Natural killer cell (primary cell): ENCODE measurements around the gene ATP1A3. TPM values are rescaled to one million over a fixed set of nuclear protein-coding genes. Genes with fewer than 3 reads are reported as not detected.

Experiments used
- ATAC-seq, 3 donors: fragments of 150-1000 bp in 2 of 3; fragments of 200-7000 bp in 1 of 3; cut with Tn5 transposase; 1 replicate in 1 of 3; 2 replicates in 2 of 3; pipeline ENCODE4 v1.10.0; 2021; ENCODE audit warnings: mild to moderate bottlenecking in 2 of 3, moderate library complexity in 2 of 3
- DNase-seq, 2 donors: peaks; one replicate each; pipeline versions ENCODE4 v3.0.0 to v3.0.0-alpha.2; 2013 to 2021; ENCODE audit warnings: mixed read lengths in 1 of 2
- H3K27ac ChIP-seq: one replicate; pipeline ENCODE4 v1.5.1; 2013; ENCODE audit warnings: mild to moderate bottlenecking, low read length
- H3K27me3 ChIP-seq: one replicate; pipeline ENCODE4 v1.6.1; 2013; ENCODE audit warnings: low read length; ENCODE audit not compliant: control insufficient read depth, insufficient read depth
- H3K36me3 ChIP-seq: one replicate; pipeline ENCODE4 v1.6.1; 2013; ENCODE audit warnings: low read length; ENCODE audit not compliant: control insufficient read depth, insufficient read depth
- H3K4me1 ChIP-seq: one replicate; pipeline ENCODE4 v1.6.1; 2013; ENCODE audit warnings: low read length; ENCODE audit not compliant: control insufficient read depth, insufficient read depth
- H3K4me3 ChIP-seq: one replicate; pipeline ENCODE4 v1.5.1; 2013; ENCODE audit warnings: low read length
- H3K9me3 ChIP-seq: one replicate; pipeline ENCODE4 v1.6.1; 2013; ENCODE audit warnings: low read length; ENCODE audit not compliant: control insufficient read depth, insufficient read depth
- H3K27ac Mint-ChIP-seq, 2 donors: one replicate each; pipeline ENCODE4 v1.8.0; 2022; ENCODE audit warnings: mild to moderate bottlenecking in 2 of 2, mixed read lengths in 2 of 2, moderate library complexity in 1 of 2
- H3K27me3 Mint-ChIP-seq, 2 donors: one replicate each; pipeline ENCODE4 v1.8.0; 2022; ENCODE audit warnings: low read depth in 2 of 2, mixed read lengths in 2 of 2
- H3K36me3 Mint-ChIP-seq: one replicate; pipeline ENCODE4 v1.8.0; 2022; ENCODE audit warnings: mixed read lengths
- H3K4me1 Mint-ChIP-seq, 2 donors: one replicate each; pipeline ENCODE4 v1.8.0; 2022; ENCODE audit warnings: mixed read lengths in 2 of 2
- H3K4me3 Mint-ChIP-seq: one replicate; pipeline ENCODE4 v1.8.0; 2022; ENCODE audit warnings: mild to moderate bottlenecking, moderate library complexity, mixed read lengths
- H3K9me3 Mint-ChIP-seq, 2 donors: one replicate each; pipeline ENCODE4 v1.8.0; 2022; ENCODE audit warnings: mixed read lengths in 2 of 2
- WGBS: methylation state at CpG from one replicate; pipeline ENCODE4 v1.1.7; 2013; ENCODE audit warnings: missing lambda C conversion rate; ENCODE audit not compliant: insufficient coverage; 5-methylcytosine and 5-hydroxymethylcytosine counted together
- intact Hi-C: fragments of 100-400 bp; cut with micrococcal nuclease; formaldehyde crosslinking; loops from one replicate; pipeline ENCODE4 v1.14.2; 2022
- total RNA-seq, 4 donors: library from RNA; stranded (reverse); fragments of 120-200 nt in 1 of 4; gene quantifications; one replicate each; pipeline versions ENCODE4 v1.2.3 to v1.2.4, GENCODE V29; 2013 to 2022
- TF ChIP-seq, protein P1 (sequence below): fragments of 200-600 bp; IDR thresholded peaks from one replicate; pipeline ENCODE4 v1.8.0; 2022; ENCODE audit warnings: antibody characterized with exemption

The ATP1A3 gene
- total RNA-seq, 3 donors from 2014 or later (not counting 1 experiment from before 2014, with no cell fraction given), result 13.5 to 18.2 (median 14.0) TPM

DNA sequence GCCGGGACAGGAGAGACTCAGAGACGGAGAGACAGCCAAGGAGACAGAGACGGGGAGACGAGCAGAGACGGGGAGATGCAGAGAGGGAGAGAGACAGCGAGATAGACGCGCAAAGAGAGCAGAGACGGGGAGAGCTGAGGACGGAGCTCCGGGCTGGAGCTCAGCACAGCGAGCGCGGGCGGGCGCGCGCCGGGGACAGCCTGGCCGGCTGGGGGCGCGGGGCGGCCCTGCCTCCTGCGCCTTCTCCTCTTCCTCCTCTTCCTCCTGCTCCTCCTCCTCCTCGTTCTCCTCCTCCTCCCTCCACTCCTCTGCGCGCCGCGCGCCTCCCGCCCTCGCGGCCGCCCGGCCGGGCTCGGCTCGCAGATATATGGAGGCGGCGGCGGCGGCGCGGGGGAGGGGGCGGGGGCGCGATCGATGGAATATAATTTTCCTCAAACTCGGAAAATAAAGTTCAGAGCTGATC lies 65.8 kb downstream of the ATP1A3 start, which contains the start of gene ERFL:
Gene ERFL (minus strand): TSS at position 229 of the 463 bp plus-strand sequence. CDS start 15,530 bp downstream, outside the sequence.
- ATAC-seq, result peak; percentile 4 to 49 (median 43)
- Histone ChIP-seq H3K4me1 (peaks cover 40% of the 10 kb centered on the region), H3K9me3 (no peaks in the 10 kb centered on the region), H3K27ac (peak within 1 kb of the TSS; percentile 20), H3K4me3 (peak within 1 kb of the TSS; percentile 49), H3K27me3 (peaks cover 39% of the 10 kb centered on the region), H3K36me3 (no peaks in the 10 kb centered on the region)
- peaks cover 4 to 10% of the 10 kb centered on the region in 2 donors for H3K27me3 Mint-ChIP-seq
- intact Hi-C loops, result no loop called here
- peaks cover 21 to 39% of the 10 kb centered on the region in 2 donors for H3K4me1 Mint-ChIP-seq
- WGBS, result under 1% methylated on average over 49 of the region's 49 CpGs
- TF ChIP-seq, protein P1, sequence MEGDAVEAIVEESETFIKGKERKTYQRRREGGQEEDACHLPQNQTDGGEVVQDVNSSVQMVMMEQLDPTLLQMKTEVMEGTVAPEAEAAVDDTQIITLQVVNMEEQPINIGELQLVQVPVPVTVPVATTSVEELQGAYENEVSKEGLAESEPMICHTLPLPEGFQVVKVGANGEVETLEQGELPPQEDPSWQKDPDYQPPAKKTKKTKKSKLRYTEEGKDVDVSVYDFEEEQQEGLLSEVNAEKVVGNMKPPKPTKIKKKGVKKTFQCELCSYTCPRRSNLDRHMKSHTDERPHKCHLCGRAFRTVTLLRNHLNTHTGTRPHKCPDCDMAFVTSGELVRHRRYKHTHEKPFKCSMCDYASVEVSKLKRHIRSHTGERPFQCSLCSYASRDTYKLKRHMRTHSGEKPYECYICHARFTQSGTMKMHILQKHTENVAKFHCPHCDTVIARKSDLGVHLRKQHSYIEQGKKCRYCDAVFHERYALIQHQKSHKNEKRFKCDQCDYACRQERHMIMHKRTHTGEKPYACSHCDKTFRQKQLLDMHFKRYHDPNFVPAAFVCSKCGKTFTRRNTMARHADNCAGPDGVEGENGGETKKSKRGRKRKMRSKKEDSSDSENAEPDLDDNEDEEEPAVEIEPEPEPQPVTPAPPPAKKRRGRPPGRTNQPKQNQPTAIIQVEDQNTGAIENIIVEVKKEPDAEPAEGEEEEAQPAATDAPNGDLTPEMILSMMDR, result no peak
- H3K4me3 Mint-ChIP-seq, result peak within 1 kb of the TSS; percentile 92
- H3K36me3 Mint-ChIP-seq, result no peaks in the 10 kb centered on the region
- DNase-seq, result peak in 1 of 2 donors; percentile 59
- peak within 1 kb of the TSS; percentile 24 to 80 for H3K27ac Mint-ChIP-seq
- no peaks in the 10 kb centered on the region for H3K9me3 Mint-ChIP-seq

DNA sequence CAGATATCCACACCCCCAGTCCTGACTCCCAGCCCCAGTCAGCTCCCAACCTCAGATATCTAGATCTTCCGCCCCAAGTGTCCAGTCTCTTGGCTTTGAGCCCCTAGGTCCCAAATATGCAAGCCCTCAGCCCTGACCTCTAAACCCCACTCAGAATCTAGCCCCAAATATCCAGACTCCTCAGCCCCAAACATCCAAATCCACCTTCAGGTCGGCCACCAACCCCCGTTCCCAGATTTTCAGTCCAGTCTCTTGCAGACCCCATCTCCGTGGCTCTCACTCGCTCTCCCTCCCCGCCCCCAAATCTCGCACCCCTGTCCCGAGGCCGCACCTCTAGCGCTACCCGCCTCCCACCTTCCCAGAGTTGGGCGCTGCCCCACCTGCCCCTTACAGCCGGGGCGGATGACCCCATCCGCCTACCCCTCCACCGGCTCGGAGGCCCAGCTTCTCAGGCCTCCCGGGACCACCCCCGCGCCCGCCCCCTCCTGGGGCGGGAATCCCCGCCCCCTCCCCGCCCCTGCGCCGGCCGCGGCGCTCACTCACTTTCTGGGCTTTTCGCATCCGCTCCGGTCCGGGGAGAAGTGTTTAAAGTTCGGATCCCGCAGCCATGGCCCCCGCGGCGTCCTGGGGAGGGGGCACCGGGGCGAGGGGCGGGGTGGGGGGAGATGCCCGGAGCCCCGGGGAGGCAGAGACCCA lies 66.4 kb downstream of the ATP1A3 start:
- ATAC-seq (peak; percentile 45 to 58 (median 55)), DNase-seq (peak in 1 of 2 donors; percentile 62)
- Histone ChIP-seq H3K27me3 (peaks cover 42% of the 10 kb centered on the region), H3K27ac (peak overlapping the region; percentile 20), H3K9me3 (no peaks in the 10 kb centered on the region), H3K36me3 (no peaks in the 10 kb centered on the region), H3K4me3 (peak overlapping the region; percentile 48), H3K4me1 (peaks cover 40% of the 10 kb centered on the region)
- Mint-ChIP-seq H3K9me3 (no peaks in the 10 kb centered on the region), H3K27ac (peak overlapping the region in 1 of 2 donors; percentile 24), H3K36me3 (no peaks in the 10 kb centered on the region), H3K4me3 (peak overlapping the region; percentile 92), H3K4me1 (peaks cover 20 to 37% of the 10 kb centered on the region in 2 donors), H3K27me3 (peaks cover 7 to 13% of the 10 kb centered on the region in 2 donors)
- TF ChIP-seq, protein P1, result no peak
- intact Hi-C loops, result no loop called here
- WGBS, result 6% methylated on average over 35 of the region's 43 CpGs

DNA sequence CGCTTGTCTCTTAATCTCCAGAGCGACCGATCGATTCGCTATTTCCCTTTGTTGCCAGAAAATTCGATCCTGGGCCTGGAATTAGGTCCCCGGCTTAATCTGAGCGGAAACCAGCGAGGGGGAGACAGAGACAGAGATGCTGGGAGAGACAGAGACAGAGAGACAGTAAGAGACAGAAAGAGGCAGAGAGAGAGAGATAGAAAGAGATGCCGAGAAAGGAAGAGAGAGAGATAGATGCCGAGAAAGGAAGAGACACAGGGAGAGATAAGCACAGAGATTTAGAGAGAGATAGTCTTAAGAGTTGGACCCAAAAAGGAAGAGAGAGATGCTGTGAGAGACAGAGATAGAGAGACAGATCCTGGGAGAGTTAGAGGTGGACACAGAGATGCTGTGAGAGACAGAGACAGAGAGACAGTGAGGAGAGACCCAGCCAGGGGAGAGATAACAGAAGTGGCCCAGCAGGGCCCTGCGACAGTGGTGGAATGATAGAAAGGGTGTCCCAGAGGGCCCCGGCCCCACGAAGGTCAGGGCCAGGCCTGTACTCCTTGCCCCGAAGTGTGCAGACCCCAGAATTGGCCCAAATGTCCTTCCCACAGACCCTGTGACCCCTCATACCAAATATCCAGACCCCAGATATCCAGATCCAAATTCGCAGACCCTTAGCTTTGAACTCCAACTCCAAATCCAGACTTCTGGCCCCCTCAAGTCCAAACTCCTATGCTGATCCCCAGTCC lies 67.1 kb downstream of the ATP1A3 start:
- no peak overlapping the region for H3K27ac Mint-ChIP-seq
- 73% methylated on average over 16 of the region's 16 CpGs for WGBS
- peaks cover 49% of the 10 kb centered on the region for H3K27me3 ChIP-seq
- H3K27ac ChIP-seq, result no peak overlapping the region
- H3K4me3 ChIP-seq, result no peak overlapping the region
- no peaks in the 10 kb centered on the region for H3K36me3 Mint-ChIP-seq
- H3K4me1 ChIP-seq, result peaks cover 40% of the 10 kb centered on the region
- H3K36me3 ChIP-seq, result no peaks in the 10 kb centered on the region
- H3K4me3 Mint-ChIP-seq, result no peak overlapping the region
- intact Hi-C loops, result no loop called here
- H3K9me3 ChIP-seq, result no peaks in the 10 kb centered on the region
- DNase-seq (no peak), ATAC-seq (no peak)
- H3K9me3 Mint-ChIP-seq, result no peaks in the 10 kb centered on the region
- H3K4me1 Mint-ChIP-seq, result peaks cover 25 to 39% of the 10 kb centered on the region in 2 donors
- peaks cover 12 to 16% of the 10 kb centered on the region in 2 donors for H3K27me3 Mint-ChIP-seq
- TF ChIP-seq, protein P1, result no peak
